HFFc6 (cell line): ENCODE data around the gene SH2D3C. TPM values are rescaled to one million over a fixed set of nuclear protein-coding genes. Genes with fewer than 3 reads are reported as not detected.
"Not testable (repeated sequence)": the region's sequence is repeated elsewhere in the genome, so short reads cannot be mapped to it uniquely, and the experiment has no call there.

ENCODE experiments used
- DNase-seq: peaks from one replicate; pipeline ENCODE4 v3.0.0-alpha.2; 2018
- H3K27ac Mint-ChIP-seq: 2 replicates; pipeline ENCODE4 v1.8.0; 2020; ENCODE audit warnings: mild to moderate bottlenecking, mixed read lengths
- H3K27me3 Mint-ChIP-seq: 2 replicates; pipeline ENCODE4 v1.8.0; 2021; ENCODE audit warnings: mild to moderate bottlenecking, moderate library complexity, mixed read lengths; ENCODE audit not compliant: insufficient read depth
- H3K36me3 Mint-ChIP-seq: 2 replicates; pipeline ENCODE4 v1.8.0; 2021; ENCODE audit warnings: low read depth, mixed read lengths
- H3K4me1 Mint-ChIP-seq: 2 replicates; pipeline ENCODE4 v1.8.0; 2020; ENCODE audit warnings: low read depth, mixed read lengths
- H3K4me3 Mint-ChIP-seq: 2 replicates; pipeline ENCODE4 v1.8.0; 2020; ENCODE audit warnings: mild to moderate bottlenecking, moderate library complexity, mixed read lengths
- H3K9me3 Mint-ChIP-seq: 2 replicates; pipeline ENCODE4 v1.8.0; 2020; ENCODE audit warnings: mild to moderate bottlenecking, mixed read lengths
- CTCF ChIP-seq: fragments of 200-600 bp; sonication (generic); IDR thresholded peaks from 2 replicates; pipeline ENCODE4 v1.5.0; 2021; ENCODE audit warnings: antibody characterized with exemption, mild to moderate bottlenecking
- total RNA-seq, 6 experiments: library from RNA; stranded (reverse); fragmentation: NEBNext Ultra II Directional; extraction: Animal tissue kit (Norgen Biotek cat#: 25700); gene quantifications; 2 replicates in 1 of 6; 3 replicates in 5 of 6; pipeline ENCODE4 v1.2.3, GENCODE V29; 2021

SH2D3C gene
- total RNA-seq, 6 experiments from 2014 or later, result not detected

- H3K27me3 Mint-ChIP-seq, result peaks cover 28% of the 10 kb centered on the region
- TF ChIP-seq CTCF, result no peak
These were observed 19.6 kb downstream of the SH2D3C start for GRCh38 chr9:127758843-127759242.

GRCh38 chr9:127756776-127757175, 21.7 kb downstream of the SH2D3C start:
- H3K4me1 Mint-ChIP-seq, H3K4me3 Mint-ChIP-seq, H3K27ac Mint-ChIP-seq, DNase-seq, H3K36me3 Mint-ChIP-seq, H3K9me3 Mint-ChIP-seq: not testable (repeated sequence)
- H3K27me3 Mint-ChIP-seq, result peaks cover 32% of the 10 kb centered on the region

More at GRCh38 chr9:127758843-127759242, 19.6 kb downstream of the SH2D3C start:
- no peaks in the 10 kb centered on the region for H3K4me1 Mint-ChIP-seq
- H3K36me3 Mint-ChIP-seq, result no peaks in the 10 kb centered on the region
- no peaks in the 10 kb centered on the region for H3K9me3 Mint-ChIP-seq
- no peak for DNase-seq
- H3K27ac Mint-ChIP-seq, result no peak overlapping the region
- H3K4me3 Mint-ChIP-seq, result no peak overlapping the region

GRCh38 chr9:127756233-127756632, 22.2 kb downstream of the SH2D3C start:
- no peak overlapping the region for H3K4me3 Mint-ChIP-seq
- no peaks in the 10 kb centered on the region for H3K4me1 Mint-ChIP-seq
- no peak for TF ChIP-seq CTCF
- H3K36me3 Mint-ChIP-seq, result no peaks in the 10 kb centered on the region
- no peak overlapping the region for H3K27ac Mint-ChIP-seq
- DNase-seq, result no peak
- no peaks in the 10 kb centered on the region for H3K9me3 Mint-ChIP-seq
- H3K27me3 Mint-ChIP-seq, result peaks cover 38% of the 10 kb centered on the region

- TF ChIP-seq CTCF, result no peak
- Mint-ChIP-seq H3K27ac (no peak overlapping the region), H3K4me1 (no peaks in the 10 kb centered on the region), H3K36me3 (no peaks in the 10 kb centered on the region), H3K4me3 (no peak overlapping the region), H3K27me3 (peaks cover 41% of the 10 kb centered on the region), H3K9me3 (no peaks in the 10 kb centered on the region)
- DNase-seq, result no peak
These were observed 23.1 kb downstream of the SH2D3C start for GRCh38 chr9:127755061-127756060.

GRCh38 chr9:127754099-127755060, 24.1 kb downstream of the SH2D3C start:
- Mint-ChIP-seq H3K27me3 (peaks cover 47% of the 10 kb centered on the region), H3K4me3 (no peak overlapping the region), H3K36me3 (no peaks in the 10 kb centered on the region), H3K27ac (no peak overlapping the region), H3K4me1 (no peaks in the 10 kb centered on the region), H3K9me3 (no peaks in the 10 kb centered on the region)
- TF ChIP-seq CTCF, result no peak
- DNase-seq, result no peak
